GM23338 (cell line): ENCODE measurements around the gene AGAP1.

Experiments
- CREB1 ChIP-seq: fragments of 250-450 bp; sonication (Bioruptor Pico); IDR thresholded peaks from 2 replicates; pipeline ENCODE4 v1.5.0; 2020; ENCODE audit warnings: low read depth, mild to moderate bottlenecking, moderate library complexity
- CTCF ChIP-seq, 2 experiments: fragments of 200-600 bp in 1 of 2; sonication (generic) in 1 of 2; conservative IDR thresholded peaks; 2 replicates each; pipeline versions ENCODE4 v1.5.1 to v1.6.1; 2016 to 2017; ENCODE audit warnings: antibody characterized with exemption in 2 of 2, low read depth in 2 of 2, mild to moderate bottlenecking in 2 of 2, moderate library complexity in 1 of 2
- ETS1 ChIP-seq: IDR thresholded peaks from 2 replicates; pipeline ENCODE4 v1.6.1; 2016; ENCODE audit warnings: antibody characterized with exemption
- EZH2 ChIP-seq: fragments of 200-600 bp; sonication (generic); IDR thresholded peaks from one replicate; pipeline ENCODE4 v1.8.0; 2017; ENCODE audit warnings: antibody characterized with exemption, mild to moderate bottlenecking, low read depth; ENCODE audit not compliant: unreplicated experiment
- EZH2phosphoT487 ChIP-seq: fragments of 200-600 bp; sonication (generic); IDR thresholded peaks from one replicate; pipeline ENCODE4 v1.8.1; 2018; ENCODE audit warnings: antibody characterized with exemption; ENCODE audit not compliant: unreplicated experiment
- JUNB ChIP-seq: IDR thresholded peaks from one replicate; pipeline ENCODE4 v1.6.1; 2016; ENCODE audit warnings: antibody characterized with exemption; ENCODE audit not compliant: unreplicated experiment
- NANOG ChIP-seq: IDR thresholded peaks from 2 replicates; pipeline ENCODE4 v1.6.1; 2016; ENCODE audit warnings: antibody characterized with exemption, borderline replicate concordance
- POLR2AphosphoS5 ChIP-seq: IDR thresholded peaks from 2 replicates; pipeline ENCODE4 v1.6.1; 2016; ENCODE audit warnings: antibody characterized with exemption, low read depth
- REST ChIP-seq: IDR thresholded peaks from one replicate; pipeline ENCODE4 v1.6.1; 2018; ENCODE audit warnings: antibody characterized with exemption; ENCODE audit not compliant: unreplicated experiment
- STAT1 ChIP-seq: IDR thresholded peaks from one replicate; pipeline ENCODE4 v1.6.1; 2016; ENCODE audit warnings: antibody characterized with exemption; ENCODE audit not compliant: unreplicated experiment
- ZNF114 ChIP-seq: fragments of 250-450 bp; sonication (Bioruptor Pico); IDR thresholded peaks from 2 replicates; pipeline ENCODE4 v1.5.0; 2020; ENCODE audit warnings: mild to moderate bottlenecking, moderate library complexity
- ZNF331 ChIP-seq: fragments of 250-450 bp; sonication (Bioruptor Pico); IDR thresholded peaks from 2 replicates; pipeline ENCODE4 v1.5.0; 2020; ENCODE audit warnings: low read depth, mild to moderate bottlenecking, moderate library complexity
- ZNF462 ChIP-seq: fragments of 250-450 bp; sonication (Bioruptor Pico); IDR thresholded peaks from 2 replicates; pipeline ENCODE4 v1.5.0; 2020; ENCODE audit warnings: mild to moderate bottlenecking, moderate library complexity

GRCh38 chr2:235555371-235555770, 61.5 kb downstream of the AGAP1 start:
- no peak for TF ChIP-seq CTCF (conservative IDR thresholded peaks at IDR 0.05; ENCODE audit: low read depth in 2 of 2)
- TF ChIP-seq EZH2: no peak
- TF ChIP-seq EZH2phosphoT487: no peak
- TF ChIP-seq POLR2AphosphoS5: no peak
- TF ChIP-seq JUNB: no peak
- TF ChIP-seq CREB1 (CRISPR knock-in tag): no peak
- no peak for TF ChIP-seq ZNF331
- no peak for TF ChIP-seq REST
- no peak for TF ChIP-seq ETS1
- no peak for TF ChIP-seq STAT1
- TF ChIP-seq ZNF114 (CRISPR knock-in tag): no peak
- TF ChIP-seq NANOG: no peak
- no peak for TF ChIP-seq ZNF462 (CRISPR knock-in tag)
